ENCODE data around the gene PLEKHA4.
A peak's percentile ranks its signal among the peaks of the same experiment; 100 is the strongest.

PLEKHA4 gene

GRCh38 chr19:48830965-48831364, 37.5 kb downstream of the PLEKHA4 start:
- no peak for DNase-seq (ENCODE audit: low read depth in 1 of 2, low spot score in 1 of 2)

DNA sequence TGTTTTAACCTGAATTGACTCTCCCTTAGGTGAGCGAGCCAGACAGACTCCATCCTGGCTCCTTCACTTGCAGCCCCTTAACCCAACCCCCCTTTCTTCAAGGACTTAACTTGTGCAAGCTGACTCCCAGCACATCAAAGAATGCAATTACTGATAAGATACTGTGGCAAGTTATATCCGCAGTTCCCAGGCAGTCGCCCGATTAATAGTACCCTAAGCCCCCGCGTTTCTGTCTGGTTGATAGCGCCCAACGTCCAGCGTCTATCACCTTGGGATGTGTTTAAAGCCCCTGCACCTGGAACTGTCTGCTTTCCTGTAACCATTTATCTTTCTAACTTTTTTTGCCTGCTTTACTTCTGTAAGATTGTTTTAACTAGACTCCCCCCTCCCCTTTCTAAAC, 38.3 kb downstream of the PLEKHA4 start:
- DNase-seq (ENCODE audit: low read depth in 1 of 2, low spot score in 1 of 2) = no peak

- no peak for DNase-seq (ENCODE audit: low read depth in 1 of 2, low spot score in 1 of 2)
These were observed 41.8 kb downstream of the PLEKHA4 start for GRCh38 chr19:48826606-48827020.

DNA sequence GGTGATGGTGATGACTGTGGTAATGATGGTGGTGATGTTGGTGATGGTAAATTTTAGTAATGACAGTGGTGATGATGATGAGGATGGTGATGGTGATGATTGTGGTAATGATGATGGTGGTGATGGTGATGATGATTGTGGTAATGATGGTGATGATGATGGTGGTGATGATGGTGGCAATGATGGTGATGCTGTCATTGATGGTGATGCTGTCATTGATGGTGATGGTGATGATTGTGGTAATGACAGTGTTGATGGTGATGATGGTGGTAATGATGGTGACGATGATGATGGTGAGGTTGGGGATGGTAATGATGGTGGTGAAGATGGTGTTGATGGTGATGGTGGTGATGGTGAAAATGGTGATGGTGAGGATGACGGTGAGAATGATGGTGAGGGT, 45.9 kb downstream of the PLEKHA4 start:
- no peak for DNase-seq (ENCODE audit: low read depth in 1 of 2, low spot score in 1 of 2)

- no peak for DNase-seq (ENCODE audit: low read depth in 1 of 2, low spot score in 1 of 2)
These were observed 46.8 kb downstream of the PLEKHA4 start for GRCh38 chr19:48821633-48822032.

- DNase-seq (ENCODE audit: low read depth in 1 of 2, low spot score in 1 of 2) = no peak
These were observed 49.0 kb downstream of the PLEKHA4 start for GRCh38 chr19:48819366-48819816.

GRCh38 chr19:48818234-48818820, 50.1 kb downstream of the PLEKHA4 start:
- DNase-seq (ENCODE audit: low read depth in 1 of 2, low spot score in 1 of 2) = no peak

DNA sequence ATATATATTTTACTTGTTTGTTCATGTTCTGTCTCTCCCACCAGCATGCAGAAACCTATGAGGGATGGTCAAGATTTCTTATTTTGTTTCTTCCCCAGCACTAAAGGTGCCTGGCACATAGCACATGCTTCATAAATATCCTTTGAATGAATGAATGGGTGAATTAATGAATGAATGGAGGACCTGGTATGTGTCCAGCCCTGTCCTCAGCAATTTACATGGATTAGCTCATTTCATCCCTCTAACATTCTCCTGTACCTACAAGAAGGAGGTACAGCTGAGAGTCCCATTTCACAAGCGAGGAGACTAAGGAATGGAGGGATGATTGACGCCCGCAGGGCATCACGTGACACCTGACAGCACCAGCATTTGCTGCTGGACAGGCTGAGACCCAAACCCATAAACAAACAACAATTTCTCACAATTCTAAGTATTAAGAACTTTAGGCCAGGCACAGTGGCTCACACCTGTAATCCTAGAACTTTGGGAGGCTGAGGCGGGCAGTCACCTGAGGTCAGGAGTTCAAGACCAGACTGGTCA, 50.8 kb downstream of the PLEKHA4 start:
- no peak for DNase-seq (ENCODE audit: low read depth in 1 of 2, low spot score in 1 of 2)

GRCh38 chr19:48815870-48816501, 52.4 kb downstream of the PLEKHA4 start:
- no peak for DNase-seq (ENCODE audit: low read depth in 1 of 2, low spot score in 1 of 2)

DNA sequence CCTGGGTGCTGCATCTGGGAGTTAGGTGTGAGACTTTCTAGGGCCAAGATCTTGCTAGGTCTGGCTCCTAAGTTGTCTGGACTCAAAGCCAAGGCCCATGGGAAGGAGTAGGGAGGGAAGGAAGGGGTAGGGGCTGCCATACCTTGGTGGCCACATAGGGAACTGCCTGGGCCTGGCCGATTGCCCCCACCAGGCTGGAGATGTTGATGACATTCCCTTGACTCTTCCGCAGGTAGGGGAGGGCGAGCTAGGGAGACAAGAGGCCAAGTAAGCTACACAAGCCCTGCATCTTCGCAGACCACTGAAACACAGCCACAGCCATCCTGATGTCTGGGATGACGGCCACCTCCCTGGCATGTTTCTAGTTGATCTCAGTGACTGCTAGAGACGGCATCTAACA, 53.5 kb downstream of the PLEKHA4 start:
- DNase-seq (ENCODE audit: low read depth in 1 of 2, low spot score in 1 of 2) = no peak

DNA sequence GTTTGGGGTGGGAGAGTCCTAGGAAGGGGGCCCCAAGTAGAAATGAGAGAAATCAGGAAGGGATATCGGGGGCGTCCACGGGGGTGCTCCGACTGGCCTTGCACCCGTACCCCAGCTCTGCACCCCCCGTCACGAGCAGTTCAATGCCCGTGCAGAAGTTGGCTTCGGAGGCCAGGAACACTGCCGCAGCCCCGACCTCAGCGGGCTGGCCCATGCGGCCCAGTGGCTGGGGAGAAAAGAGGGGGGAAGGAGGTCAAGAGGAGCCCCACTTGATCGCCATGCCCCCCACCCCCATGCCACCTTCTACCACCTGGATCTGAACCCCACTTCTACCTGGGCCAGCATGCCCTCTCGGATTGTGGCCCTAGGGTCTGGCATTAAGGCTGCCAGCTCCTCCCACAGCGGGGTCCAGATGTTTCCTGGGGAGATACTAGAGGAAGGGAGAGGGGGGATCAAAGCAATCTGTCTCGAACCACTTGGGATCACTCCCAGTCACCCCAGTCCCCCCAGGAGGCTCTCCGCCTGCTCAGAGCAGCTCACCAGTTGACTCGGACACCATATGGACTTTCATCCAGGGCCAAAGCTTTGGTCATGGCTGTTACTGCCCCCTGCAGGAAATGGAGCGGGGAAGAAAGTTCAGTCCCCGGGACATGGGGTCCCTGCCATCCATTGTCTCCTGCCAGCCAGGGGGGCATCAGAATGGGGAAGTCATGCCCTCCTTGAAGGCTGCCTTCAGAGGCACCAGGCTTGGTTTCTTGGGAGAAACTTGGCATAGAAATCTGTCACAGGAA, 55.1 kb downstream of the PLEKHA4 start:
- DNase-seq (ENCODE audit: low read depth in 1 of 2, low spot score in 1 of 2) = no peak

DNA sequence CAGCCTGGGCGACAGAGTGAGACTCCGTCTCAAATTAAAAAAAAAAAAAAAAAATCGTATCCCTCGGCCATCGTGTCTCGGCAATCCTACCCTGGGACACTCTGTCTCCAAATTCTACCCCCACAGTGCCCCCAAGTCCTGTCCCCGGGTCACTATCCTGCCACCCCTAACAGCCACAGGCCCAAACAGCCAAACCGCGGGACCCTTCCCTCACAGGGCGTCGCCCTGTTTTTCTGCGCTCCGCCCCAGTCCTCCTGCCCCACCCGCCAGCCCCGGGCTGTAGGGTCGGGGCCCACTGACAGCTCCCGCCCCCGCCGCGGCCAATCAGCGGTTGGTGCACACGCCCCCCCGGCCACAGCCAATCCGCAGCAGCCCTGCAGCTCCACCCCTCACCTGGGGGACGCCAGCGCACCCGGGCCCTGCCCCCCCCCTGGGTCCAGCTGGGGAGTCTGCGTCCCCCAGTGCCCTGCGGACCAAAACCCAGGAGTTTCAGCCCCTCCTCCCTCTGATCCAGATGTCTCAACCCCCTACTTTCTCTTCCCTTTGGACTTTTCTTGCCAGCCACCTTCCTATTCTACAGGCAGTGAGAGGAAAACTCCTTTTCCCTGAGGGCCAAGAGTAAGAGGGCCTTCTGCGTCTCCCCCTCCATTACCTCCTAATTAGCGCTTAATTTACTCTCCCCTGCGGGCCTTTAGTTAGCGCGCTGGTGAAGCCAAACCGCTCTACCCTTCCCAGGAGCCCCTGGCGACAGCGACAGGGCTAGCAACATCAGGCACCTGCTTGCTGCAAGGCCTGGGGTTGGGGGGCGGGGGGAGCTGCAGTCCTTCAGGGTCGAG, 56.1 kb downstream of the PLEKHA4 start:
- peak in 1 of 2 donors; percentile 49 for DNase-seq (ENCODE audit: low read depth in 1 of 2, low spot score in 1 of 2)

- no peak for DNase-seq (ENCODE audit: low read depth in 1 of 2, low spot score in 1 of 2)
These were observed 58.3 kb downstream of the PLEKHA4 start for GRCh38 chr19:48810151-48810550.

DNA sequence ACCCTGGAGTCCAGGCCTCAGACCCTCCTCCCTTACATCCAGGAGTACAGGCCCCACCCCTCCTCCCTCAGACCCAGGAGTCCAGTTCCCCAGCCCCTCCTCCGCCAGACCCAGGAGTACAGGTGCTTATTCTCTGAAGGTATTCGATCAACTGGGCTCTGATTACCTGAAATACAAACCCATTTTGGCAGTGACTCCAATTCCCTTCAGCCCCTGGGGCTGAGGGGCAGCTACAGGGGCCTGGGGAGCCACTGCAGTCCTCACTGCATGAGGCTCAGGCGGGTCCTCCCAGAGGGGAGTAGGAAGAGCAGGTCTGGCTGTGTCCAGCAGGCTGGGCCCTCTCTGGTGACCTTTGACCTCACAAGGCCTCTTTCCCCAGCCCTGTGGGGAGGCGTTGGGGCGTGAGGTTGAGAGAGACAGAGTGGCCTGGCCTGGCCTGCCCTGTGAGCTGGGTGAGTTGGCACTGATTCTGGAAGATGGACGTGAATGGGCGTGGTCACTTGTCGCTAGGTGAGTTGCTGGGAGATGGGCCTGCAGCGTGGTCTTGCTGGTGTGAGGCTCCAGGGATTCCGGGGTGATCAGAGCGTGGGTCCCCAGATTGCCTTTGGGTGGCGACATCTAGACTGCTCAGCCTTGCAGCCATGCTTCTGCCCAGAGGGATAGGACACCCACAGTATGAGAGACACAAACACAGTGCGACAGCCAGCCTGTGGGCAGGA, 60.7 kb downstream of the PLEKHA4 start:
- DNase-seq (ENCODE audit: low read depth in 1 of 2, low spot score in 1 of 2) = no peak

DNA sequence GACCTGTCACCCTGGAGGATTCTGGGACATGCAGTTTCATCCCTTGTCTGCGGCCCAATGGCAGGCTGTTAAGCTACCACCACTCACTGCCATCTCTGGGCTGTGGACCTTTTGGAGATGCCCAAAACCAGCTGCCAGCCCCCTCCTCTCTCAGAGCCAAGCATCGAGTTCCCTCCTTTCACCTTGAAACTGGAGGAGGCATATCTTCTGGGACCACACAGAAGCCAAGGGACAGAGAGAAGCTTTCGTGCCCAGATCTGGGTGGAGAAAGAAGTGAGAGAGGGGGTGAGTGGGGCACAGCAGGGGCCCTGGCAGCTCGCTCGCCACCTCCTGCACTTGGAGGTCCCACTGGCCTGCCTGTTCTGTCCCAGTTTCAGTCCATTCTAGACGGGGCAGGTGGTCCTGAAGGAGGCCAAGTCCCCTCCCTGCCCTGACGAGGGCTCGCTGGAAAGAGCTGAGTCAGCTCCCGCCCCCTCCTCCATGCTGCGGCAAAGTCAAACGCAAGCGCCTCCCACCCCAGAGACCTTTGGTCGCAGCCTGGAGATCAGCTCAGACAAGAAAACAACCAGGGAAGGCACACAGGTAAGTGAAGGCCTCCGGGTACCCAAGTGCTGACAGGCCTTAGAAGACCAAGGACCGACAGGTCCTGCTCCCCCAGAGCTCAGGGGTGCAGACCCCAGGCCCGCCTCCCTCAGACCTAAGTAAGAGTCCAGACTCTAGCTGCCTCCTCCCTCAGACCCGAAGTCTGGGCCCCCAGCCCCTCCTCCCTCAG, 61.4 kb downstream of the PLEKHA4 start:
- no peak for DNase-seq (ENCODE audit: low read depth in 1 of 2, low spot score in 1 of 2)

GRCh38 chr19:48806518-48806817, 61.9 kb downstream of the PLEKHA4 start:
- no peak for DNase-seq (ENCODE audit: low read depth in 1 of 2, low spot score in 1 of 2)

- DNase-seq (ENCODE audit: low read depth in 1 of 2, low spot score in 1 of 2) = no peak
These were observed 63.0 kb downstream of the PLEKHA4 start for GRCh38 chr19:48805452-48805851.

- DNase-seq (ENCODE audit: low read depth in 1 of 2, low spot score in 1 of 2) = no peak
These were observed 63.9 kb downstream of the PLEKHA4 start for GRCh38 chr19:48804496-48804895.

DNA sequence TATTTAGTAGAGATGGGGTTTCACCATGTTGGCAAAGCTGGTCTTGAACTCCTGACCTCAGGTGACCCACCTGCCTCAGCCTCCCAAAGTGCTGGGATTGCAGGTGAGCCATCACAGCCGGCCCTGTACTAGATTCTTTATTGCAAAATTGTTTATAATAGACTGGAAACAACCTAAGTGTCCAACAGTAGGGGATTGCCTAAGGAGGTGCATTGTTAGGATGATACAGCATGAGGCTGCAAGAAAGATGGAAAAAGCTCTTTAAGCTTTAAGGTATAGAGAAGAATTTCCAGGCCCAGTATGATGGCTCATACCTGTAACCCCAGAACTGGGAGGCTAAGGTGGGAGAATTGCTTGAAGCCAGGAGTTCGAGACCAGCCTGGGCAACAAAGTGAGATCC, 65.8 kb downstream of the PLEKHA4 start:
- DNase-seq (ENCODE audit: low read depth in 1 of 2, low spot score in 1 of 2) = no peak

All from activated T-helper 1 cell treated with anti-CD3 and anti-CD28 coated beads, Interleukin-2, amount 50 U/mL, for 16 hours (primary cell).